ENCODE results near the gene RFX2.
A peak's percentile ranks its signal among the peaks of the same experiment; 100 is the strongest.

The RFX2 gene

DNA sequence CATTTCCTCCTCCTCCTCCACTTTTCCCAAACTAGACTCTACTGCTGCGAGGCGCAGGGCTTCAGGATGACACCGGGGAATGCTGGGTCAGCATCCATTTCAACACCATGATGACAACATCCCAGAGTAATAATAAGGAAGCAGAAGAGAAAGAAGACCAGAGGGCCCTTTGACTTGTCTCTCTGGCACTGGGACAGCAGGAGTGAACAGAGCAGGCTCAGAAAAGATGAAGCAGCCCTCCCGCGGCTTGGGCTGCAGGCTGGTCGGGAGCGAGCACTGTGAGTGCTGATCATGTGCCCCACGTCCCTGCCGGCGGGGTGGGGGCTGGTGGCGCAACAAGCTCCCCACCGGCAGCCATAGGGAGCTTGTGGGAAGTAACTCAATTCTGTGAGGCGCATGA, 162.9 kb downstream of the RFX2 start:
- H3K4me3 ChIP-seq (ENCODE audit: low read length), result peak overlapping the region; percentile 16; the same call in 1 of the 2 replicates
- DNase-seq (ENCODE audit: low read depth), result peak; percentile 76
- TF ChIP-seq, protein P1, sequence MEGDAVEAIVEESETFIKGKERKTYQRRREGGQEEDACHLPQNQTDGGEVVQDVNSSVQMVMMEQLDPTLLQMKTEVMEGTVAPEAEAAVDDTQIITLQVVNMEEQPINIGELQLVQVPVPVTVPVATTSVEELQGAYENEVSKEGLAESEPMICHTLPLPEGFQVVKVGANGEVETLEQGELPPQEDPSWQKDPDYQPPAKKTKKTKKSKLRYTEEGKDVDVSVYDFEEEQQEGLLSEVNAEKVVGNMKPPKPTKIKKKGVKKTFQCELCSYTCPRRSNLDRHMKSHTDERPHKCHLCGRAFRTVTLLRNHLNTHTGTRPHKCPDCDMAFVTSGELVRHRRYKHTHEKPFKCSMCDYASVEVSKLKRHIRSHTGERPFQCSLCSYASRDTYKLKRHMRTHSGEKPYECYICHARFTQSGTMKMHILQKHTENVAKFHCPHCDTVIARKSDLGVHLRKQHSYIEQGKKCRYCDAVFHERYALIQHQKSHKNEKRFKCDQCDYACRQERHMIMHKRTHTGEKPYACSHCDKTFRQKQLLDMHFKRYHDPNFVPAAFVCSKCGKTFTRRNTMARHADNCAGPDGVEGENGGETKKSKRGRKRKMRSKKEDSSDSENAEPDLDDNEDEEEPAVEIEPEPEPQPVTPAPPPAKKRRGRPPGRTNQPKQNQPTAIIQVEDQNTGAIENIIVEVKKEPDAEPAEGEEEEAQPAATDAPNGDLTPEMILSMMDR (conservative IDR thresholded peaks at IDR 0.05; ENCODE audit: low read length), result no peak

GRCh38 chr19:5943623-5944022, 166.7 kb downstream of the RFX2 start:
- DNase-seq (ENCODE audit: low read depth), result peak; percentile 47
- no peak overlapping the region for H3K4me3 ChIP-seq (ENCODE audit: low read length)
- TF ChIP-seq, protein P1 (conservative IDR thresholded peaks at IDR 0.05; ENCODE audit: low read length), result no peak
